SK-N-SH (cell line): ENCODE results near the gene MMP19. TPM values are rescaled to one million over a fixed set of nuclear protein-coding genes. Genes with fewer than 3 reads are reported as not detected.

Source experiments
- CTCF ChIA-PET: fragments of 300-600, 350-600 bp; formaldehyde crosslinking; extraction: SDS; loops from one replicate; lab custom pipeline; 2021; lab: Yijun Ruan, JAX
- POLR2A ChIA-PET: fragments of 350-600 bp; sonication (Branson Sonifier 250); formaldehyde crosslinking; extraction: SDS; loops from one replicate; lab custom pipeline; 2020; ENCODE audit warnings: antibody characterized with exemption, inconsistent platforms; lab: Yijun Ruan, JAX
- DNase-seq: peaks from one replicate; pipeline ENCODE4 v3.0.0; 2012
- H2AFZ ChIP-seq: fragments of 200-600 bp; sonication (generic); 2 replicates; pipeline ENCODE4 v1.8.1; 2016; ENCODE audit warnings: antibody characterized with exemption, mild to moderate bottlenecking, low read depth
- H3F3A ChIP-seq: fragments of 200-600 bp; sonication (generic); replicated peaks from 2 replicates; pipeline ENCODE3; 2016; ENCODE audit warnings: antibody characterized with exemption, mild to moderate bottlenecking; ENCODE audit not compliant: insufficient read depth
- H3K27ac ChIP-seq, 2 experiments: fragments of 200-500 bp in 1 of 2; fragments of 200-600 bp in 1 of 2; sonication (Bioruptor generic) in 1 of 2; sonication (generic), shearing (Covaris generic) in 1 of 2; 2 replicates each; pipeline versions ENCODE4 v1.5.1 to v1.6.1; 2014 to 2016; ENCODE audit warnings: low read depth in 2 of 2, inconsistent platforms in 1 of 2, low read length in 1 of 2, mild to moderate bottlenecking in 1 of 2, mixed read lengths in 1 of 2
- H3K27me3 ChIP-seq: fragments of 200-600 bp; sonication (generic), shearing (Covaris generic); 2 replicates; pipeline ENCODE4 v1.6.1; 2016; ENCODE audit warnings: mixed run types; ENCODE audit not compliant: insufficient read depth
- H3K36me3 ChIP-seq, 2 experiments: fragments of 200-500 bp in 1 of 2; fragments of 200-600 bp in 1 of 2; sonication (Bioruptor generic) in 1 of 2; sonication (generic) in 1 of 2; replicated peaks in 1 of 2; 2 replicates each; pipeline versions ENCODE3 to v1.5.1; 2014 to 2016; ENCODE audit warnings: low read length in 1 of 2, mild to moderate bottlenecking in 1 of 2; ENCODE audit not compliant: insufficient read depth in 2 of 2, control insufficient read depth in 1 of 2
- H3K4me1 ChIP-seq, 2 experiments: fragments of 200-500 bp in 1 of 2; fragments of 200-600 bp in 1 of 2; sonication (Bioruptor generic) in 1 of 2; sonication (generic), shearing (Covaris generic) in 1 of 2; 2 replicates each; pipeline versions ENCODE4 v1.5.1 to v1.6.1; 2014 to 2016; ENCODE audit warnings: low read depth in 1 of 2, low read length in 1 of 2, mixed run types in 1 of 2; ENCODE audit not compliant: insufficient read depth in 2 of 2, control insufficient read depth in 1 of 2
- H3K4me2 ChIP-seq: fragments of 200-600 bp; sonication (generic), shearing (Covaris generic); 2 replicates; pipeline ENCODE4 v1.6.1; 2017; ENCODE audit warnings: mixed run types
- H3K4me3 ChIP-seq, 2 experiments: fragments of 200-500 bp in 1 of 2; fragments of 200-600 bp in 1 of 2; sonication (Bioruptor generic) in 1 of 2; sonication (generic), shearing (Covaris generic) in 1 of 2; 2 replicates each; pipeline versions ENCODE4 v1.5.1 to v1.8.1; 2014 to 2016; ENCODE audit warnings: low read depth in 2 of 2, inconsistent platforms in 1 of 2, low read length in 1 of 2, mild to moderate bottlenecking in 1 of 2, mixed read lengths in 1 of 2, moderate library complexity in 1 of 2
- H3K79me2 ChIP-seq: fragments of 200-600 bp; sonication (generic); 2 replicates; pipeline ENCODE4 v1.8.1; 2017; ENCODE audit warnings: mild to moderate bottlenecking; ENCODE audit not compliant: insufficient read depth
- H3K9ac ChIP-seq: fragments of 200-600 bp; sonication (generic); 2 replicates; pipeline ENCODE4 v1.6.1; 2017; ENCODE audit warnings: mixed run types
- H3K9me2 ChIP-seq: fragments of 200-600 bp; sonication (generic); 2 replicates; pipeline ENCODE4 v1.6.1; 2017; ENCODE audit warnings: mixed run types
- H3K9me3 ChIP-seq: fragments of 200-600 bp; sonication (generic); 2 replicates; pipeline ENCODE4 v1.6.1; 2017; ENCODE audit warnings: mixed run types, mild to moderate bottlenecking, moderate library complexity
- H4K20me1 ChIP-seq: fragments of 200-600 bp; sonication (generic); 2 replicates; pipeline ENCODE4 v1.6.1; 2017; ENCODE audit warnings: mild to moderate bottlenecking, mixed run types; ENCODE audit not compliant: insufficient read depth
- ELF1 ChIP-seq: IDR thresholded peaks from 2 replicates; pipeline ENCODE4 v1.4.0; 2012
- FOSL2 ChIP-seq: IDR thresholded peaks from 2 replicates; pipeline ENCODE4 v1.4.0; 2012; ENCODE audit warnings: low read depth, mild to moderate bottlenecking, moderate library complexity, borderline replicate concordance
- GABPA ChIP-seq: IDR thresholded peaks from 2 replicates; pipeline ENCODE4 v1.4.0; 2012; ENCODE audit warnings: low read depth, mild to moderate bottlenecking
- JUND ChIP-seq: IDR thresholded peaks from 2 replicates; pipeline ENCODE4 v1.4.0; 2012
- NRF1 ChIP-seq: IDR thresholded peaks from 2 replicates; pipeline ENCODE4 v1.6.1; 2012; ENCODE audit warnings: low read depth, mild to moderate bottlenecking, low read length
- RAD21 ChIP-seq: IDR thresholded peaks from 2 replicates; pipeline ENCODE4 v1.6.1; 2012; ENCODE audit warnings: mild to moderate bottlenecking, low read length
- RFX5 ChIP-seq: IDR thresholded peaks from 2 replicates; pipeline ENCODE4 v1.6.1; 2012; ENCODE audit warnings: mild to moderate bottlenecking, improper control_type of control experiment, low read length
- RXRA ChIP-seq: IDR thresholded peaks from 2 replicates; pipeline ENCODE4 v1.4.0; 2012; ENCODE audit warnings: low read depth, mild to moderate bottlenecking, borderline replicate concordance
- SIN3A ChIP-seq: IDR thresholded peaks from 2 replicates; pipeline ENCODE4 v1.6.1; 2012; ENCODE audit warnings: low read depth, mild to moderate bottlenecking, low read length, moderate library complexity, borderline replicate concordance
- TEAD4 ChIP-seq: IDR thresholded peaks from 2 replicates; pipeline ENCODE4 v1.4.0; 2012; ENCODE audit warnings: mild to moderate bottlenecking, borderline replicate concordance; ENCODE audit not compliant: insufficient read depth
- WGBS: methylation state at CpG from one replicate; pipeline ENCODE4 v1.1.6; 2017; ENCODE audit warnings: low lambda C conversion rate; 5-methylcytosine and 5-hydroxymethylcytosine counted together
- polyA plus RNA-seq, 3 experiments: library from polyadenylated mRNA; depleted of rRNA; stranded (reverse); fragments of >200 nt; gene quantifications; 2 replicates each; pipeline ENCODE4 v1.2.3, GENCODE V29; 2012
- TF ChIP-seq, protein P1 (sequence below): fragments of 200-600 bp; sonication (generic); IDR thresholded peaks from 2 replicates; pipeline ENCODE4 v1.6.1; 2017; ENCODE audit warnings: antibody characterized with exemption, mild to moderate bottlenecking, moderate library complexity
- TF ChIP-seq, protein P2 (sequence below): IDR thresholded peaks from 2 replicates; pipeline ENCODE4 v1.6.1; 2012; ENCODE audit warnings: mild to moderate bottlenecking, low read depth, low read length, moderate library complexity
- TF ChIP-seq, protein P3 (sequence below): IDR thresholded peaks from 2 replicates; pipeline ENCODE4 v1.4.0; 2012; ENCODE audit warnings: low read depth, borderline replicate concordance
- TF ChIP-seq, protein P4 (sequence below): IDR thresholded peaks from 2 replicates; pipeline ENCODE4; 2012
- TF ChIP-seq, protein P5 (sequence below): IDR thresholded peaks from 2 replicates; pipeline ENCODE4 v1.4.0; 2012; ENCODE audit warnings: low read depth, borderline replicate concordance
- TF ChIP-seq, protein P6 (sequence below): fragments of 150-350 bp; IDR thresholded peaks from 2 replicates; pipeline ENCODE4 v1.6.1; 2017; ENCODE audit warnings: antibody characterized with exemption, low read length, low read depth, borderline replicate concordance
- TF ChIP-seq, protein P7 (sequence below): fragments of 150-350 bp; IDR thresholded peaks from 2 replicates; pipeline ENCODE4 v1.6.1; 2016; ENCODE audit warnings: mild to moderate bottlenecking, low read depth, low read length

MMP19 gene
- polyA plus RNA-seq, 1 of the 3 experiments (the other 2 are of a cell fraction), result 5.7 TPM

DNA sequence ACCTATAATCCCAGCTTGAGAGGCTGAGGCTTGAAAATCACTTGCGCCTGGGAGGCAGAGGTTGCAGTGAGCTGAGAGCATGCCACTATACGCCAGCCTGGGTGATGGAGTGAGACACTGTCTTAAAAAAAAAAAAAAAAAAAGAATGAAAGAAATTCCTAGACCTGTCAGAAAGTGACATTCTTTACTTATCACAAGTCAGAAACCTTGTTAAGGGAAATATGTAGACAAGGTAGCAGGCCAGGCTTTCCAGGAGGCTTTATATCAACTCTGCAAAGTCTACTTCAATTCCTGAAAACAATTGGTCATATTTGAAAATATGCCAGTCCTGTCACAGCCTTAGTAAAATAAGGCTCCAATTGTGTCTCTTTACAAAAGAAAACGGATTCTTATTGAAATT is 19.1 kb upstream of the MMP19 start:
- Histone ChIP-seq H3K27ac (no peak overlapping the region), H3K9me3 (no peaks in the 10 kb centered on the region), H3K4me3 (no peak overlapping the region), H3K79me2 (no peaks in the 10 kb centered on the region), H2AFZ (no peak overlapping the region), H4K20me1 (no peaks in the 10 kb centered on the region), H3K4me1 (no peaks in the 10 kb centered on the region), H3K9me2 (no peaks in the 10 kb centered on the region), H3F3A (no peaks in the 10 kb centered on the region), H3K9ac (no peak overlapping the region), H3K4me2 (no peak overlapping the region), H3K27me3 (no peaks in the 10 kb centered on the region), H3K36me3 (no peaks in the 10 kb centered on the region)
- no peak for TF ChIP-seq GABPA
- no peak for TF ChIP-seq RXRA
- TF ChIP-seq, protein P1, sequence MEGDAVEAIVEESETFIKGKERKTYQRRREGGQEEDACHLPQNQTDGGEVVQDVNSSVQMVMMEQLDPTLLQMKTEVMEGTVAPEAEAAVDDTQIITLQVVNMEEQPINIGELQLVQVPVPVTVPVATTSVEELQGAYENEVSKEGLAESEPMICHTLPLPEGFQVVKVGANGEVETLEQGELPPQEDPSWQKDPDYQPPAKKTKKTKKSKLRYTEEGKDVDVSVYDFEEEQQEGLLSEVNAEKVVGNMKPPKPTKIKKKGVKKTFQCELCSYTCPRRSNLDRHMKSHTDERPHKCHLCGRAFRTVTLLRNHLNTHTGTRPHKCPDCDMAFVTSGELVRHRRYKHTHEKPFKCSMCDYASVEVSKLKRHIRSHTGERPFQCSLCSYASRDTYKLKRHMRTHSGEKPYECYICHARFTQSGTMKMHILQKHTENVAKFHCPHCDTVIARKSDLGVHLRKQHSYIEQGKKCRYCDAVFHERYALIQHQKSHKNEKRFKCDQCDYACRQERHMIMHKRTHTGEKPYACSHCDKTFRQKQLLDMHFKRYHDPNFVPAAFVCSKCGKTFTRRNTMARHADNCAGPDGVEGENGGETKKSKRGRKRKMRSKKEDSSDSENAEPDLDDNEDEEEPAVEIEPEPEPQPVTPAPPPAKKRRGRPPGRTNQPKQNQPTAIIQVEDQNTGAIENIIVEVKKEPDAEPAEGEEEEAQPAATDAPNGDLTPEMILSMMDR, result no peak
- TF ChIP-seq, protein P2, sequence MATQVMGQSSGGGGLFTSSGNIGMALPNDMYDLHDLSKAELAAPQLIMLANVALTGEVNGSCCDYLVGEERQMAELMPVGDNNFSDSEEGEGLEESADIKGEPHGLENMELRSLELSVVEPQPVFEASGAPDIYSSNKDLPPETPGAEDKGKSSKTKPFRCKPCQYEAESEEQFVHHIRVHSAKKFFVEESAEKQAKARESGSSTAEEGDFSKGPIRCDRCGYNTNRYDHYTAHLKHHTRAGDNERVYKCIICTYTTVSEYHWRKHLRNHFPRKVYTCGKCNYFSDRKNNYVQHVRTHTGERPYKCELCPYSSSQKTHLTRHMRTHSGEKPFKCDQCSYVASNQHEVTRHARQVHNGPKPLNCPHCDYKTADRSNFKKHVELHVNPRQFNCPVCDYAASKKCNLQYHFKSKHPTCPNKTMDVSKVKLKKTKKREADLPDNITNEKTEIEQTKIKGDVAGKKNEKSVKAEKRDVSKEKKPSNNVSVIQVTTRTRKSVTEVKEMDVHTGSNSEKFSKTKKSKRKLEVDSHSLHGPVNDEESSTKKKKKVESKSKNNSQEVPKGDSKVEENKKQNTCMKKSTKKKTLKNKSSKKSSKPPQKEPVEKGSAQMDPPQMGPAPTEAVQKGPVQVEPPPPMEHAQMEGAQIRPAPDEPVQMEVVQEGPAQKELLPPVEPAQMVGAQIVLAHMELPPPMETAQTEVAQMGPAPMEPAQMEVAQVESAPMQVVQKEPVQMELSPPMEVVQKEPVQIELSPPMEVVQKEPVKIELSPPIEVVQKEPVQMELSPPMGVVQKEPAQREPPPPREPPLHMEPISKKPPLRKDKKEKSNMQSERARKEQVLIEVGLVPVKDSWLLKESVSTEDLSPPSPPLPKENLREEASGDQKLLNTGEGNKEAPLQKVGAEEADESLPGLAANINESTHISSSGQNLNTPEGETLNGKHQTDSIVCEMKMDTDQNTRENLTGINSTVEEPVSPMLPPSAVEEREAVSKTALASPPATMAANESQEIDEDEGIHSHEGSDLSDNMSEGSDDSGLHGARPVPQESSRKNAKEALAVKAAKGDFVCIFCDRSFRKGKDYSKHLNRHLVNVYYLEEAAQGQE, result no peak
- TF ChIP-seq, protein P3, sequence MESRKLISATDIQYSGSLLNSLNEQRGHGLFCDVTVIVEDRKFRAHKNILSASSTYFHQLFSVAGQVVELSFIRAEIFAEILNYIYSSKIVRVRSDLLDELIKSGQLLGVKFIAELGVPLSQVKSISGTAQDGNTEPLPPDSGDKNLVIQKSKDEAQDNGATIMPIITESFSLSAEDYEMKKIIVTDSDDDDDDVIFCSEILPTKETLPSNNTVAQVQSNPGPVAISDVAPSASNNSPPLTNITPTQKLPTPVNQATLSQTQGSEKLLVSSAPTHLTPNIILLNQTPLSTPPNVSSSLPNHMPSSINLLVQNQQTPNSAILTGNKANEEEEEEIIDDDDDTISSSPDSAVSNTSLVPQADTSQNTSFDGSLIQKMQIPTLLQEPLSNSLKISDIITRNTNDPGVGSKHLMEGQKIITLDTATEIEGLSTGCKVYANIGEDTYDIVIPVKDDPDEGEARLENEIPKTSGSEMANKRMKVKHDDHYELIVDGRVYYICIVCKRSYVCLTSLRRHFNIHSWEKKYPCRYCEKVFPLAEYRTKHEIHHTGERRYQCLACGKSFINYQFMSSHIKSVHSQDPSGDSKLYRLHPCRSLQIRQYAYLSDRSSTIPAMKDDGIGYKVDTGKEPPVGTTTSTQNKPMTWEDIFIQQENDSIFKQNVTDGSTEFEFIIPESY, result no peak
- TF ChIP-seq, protein P4, sequence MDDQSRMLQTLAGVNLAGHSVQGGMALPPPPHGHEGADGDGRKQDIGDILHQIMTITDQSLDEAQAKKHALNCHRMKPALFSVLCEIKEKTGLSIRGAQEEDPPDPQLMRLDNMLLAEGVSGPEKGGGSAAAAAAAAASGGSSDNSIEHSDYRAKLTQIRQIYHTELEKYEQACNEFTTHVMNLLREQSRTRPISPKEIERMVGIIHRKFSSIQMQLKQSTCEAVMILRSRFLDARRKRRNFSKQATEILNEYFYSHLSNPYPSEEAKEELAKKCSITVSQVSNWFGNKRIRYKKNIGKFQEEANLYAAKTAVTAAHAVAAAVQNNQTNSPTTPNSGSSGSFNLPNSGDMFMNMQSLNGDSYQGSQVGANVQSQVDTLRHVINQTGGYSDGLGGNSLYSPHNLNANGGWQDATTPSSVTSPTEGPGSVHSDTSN, result no peak
- TF ChIP-seq RFX5, result no peak
- TF ChIP-seq RAD21, result no peak
- no peak for TF ChIP-seq NRF1
- no peak for TF ChIP-seq FOSL2
- no peak for TF ChIP-seq JUND
- TF ChIP-seq, protein P5, sequence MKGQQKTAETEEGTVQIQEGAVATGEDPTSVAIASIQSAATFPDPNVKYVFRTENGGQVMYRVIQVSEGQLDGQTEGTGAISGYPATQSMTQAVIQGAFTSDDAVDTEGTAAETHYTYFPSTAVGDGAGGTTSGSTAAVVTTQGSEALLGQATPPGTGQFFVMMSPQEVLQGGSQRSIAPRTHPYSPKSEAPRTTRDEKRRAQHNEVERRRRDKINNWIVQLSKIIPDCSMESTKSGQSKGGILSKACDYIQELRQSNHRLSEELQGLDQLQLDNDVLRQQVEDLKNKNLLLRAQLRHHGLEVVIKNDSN, result no peak
- TF ChIP-seq TEAD4, result no peak
- TF ChIP-seq, protein P6, sequence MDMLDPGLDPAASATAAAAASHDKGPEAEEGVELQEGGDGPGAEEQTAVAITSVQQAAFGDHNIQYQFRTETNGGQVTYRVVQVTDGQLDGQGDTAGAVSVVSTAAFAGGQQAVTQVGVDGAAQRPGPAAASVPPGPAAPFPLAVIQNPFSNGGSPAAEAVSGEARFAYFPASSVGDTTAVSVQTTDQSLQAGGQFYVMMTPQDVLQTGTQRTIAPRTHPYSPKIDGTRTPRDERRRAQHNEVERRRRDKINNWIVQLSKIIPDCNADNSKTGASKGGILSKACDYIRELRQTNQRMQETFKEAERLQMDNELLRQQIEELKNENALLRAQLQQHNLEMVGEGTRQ, result no peak
- TF ChIP-seq ELF1, result no peak
- TF ChIP-seq, protein P7, sequence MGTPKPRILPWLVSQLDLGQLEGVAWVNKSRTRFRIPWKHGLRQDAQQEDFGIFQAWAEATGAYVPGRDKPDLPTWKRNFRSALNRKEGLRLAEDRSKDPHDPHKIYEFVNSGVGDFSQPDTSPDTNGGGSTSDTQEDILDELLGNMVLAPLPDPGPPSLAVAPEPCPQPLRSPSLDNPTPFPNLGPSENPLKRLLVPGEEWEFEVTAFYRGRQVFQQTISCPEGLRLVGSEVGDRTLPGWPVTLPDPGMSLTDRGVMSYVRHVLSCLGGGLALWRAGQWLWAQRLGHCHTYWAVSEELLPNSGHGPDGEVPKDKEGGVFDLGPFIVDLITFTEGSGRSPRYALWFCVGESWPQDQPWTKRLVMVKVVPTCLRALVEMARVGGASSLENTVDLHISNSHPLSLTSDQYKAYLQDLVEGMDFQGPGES, result no peak
- no peak for TF ChIP-seq SIN3A
- WGBS, result 69% methylated on average over 3 of the region's 3 CpGs
- ChIA-PET CTCF (interaction anchor here (0.6 kb wide), 1 partner anchor 65 kb away, joined by 3 read pairs; no protein-coding TSS in a partner anchor), POLR2A (no interaction called here)
- no peak for DNase-seq
